ENCODE results near the gene SEL1L3. TPM values are rescaled to one million over a fixed set of nuclear protein-coding genes. Genes with fewer than 3 reads are reported as not detected.

Gene SEL1L3
- total RNA-seq, 1 experiment from 2014 or later, result 48.3 TPM

DNA sequence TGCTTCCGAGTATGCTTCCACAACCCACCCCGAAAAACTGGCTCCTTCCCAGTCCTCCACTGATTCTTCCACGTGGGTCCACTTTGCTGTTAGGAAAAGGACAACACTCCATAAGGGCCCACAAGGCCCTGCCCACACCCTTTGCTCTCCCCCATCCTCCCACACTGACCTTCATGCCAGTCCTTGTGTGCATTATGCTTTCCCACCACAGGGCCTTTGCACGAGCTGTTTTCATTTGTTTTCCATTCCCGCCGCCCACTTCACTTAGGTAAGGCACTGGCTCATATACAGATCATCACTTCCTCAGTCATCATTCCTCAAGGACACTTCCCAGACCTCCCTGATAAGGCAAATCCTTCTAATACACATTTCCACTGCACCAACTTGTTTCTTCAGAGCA, 16.8 kb upstream of the SEL1L3 start:
- WGBS (ENCODE audit: extremely low coverage, insufficient read length, low lambda C conversion rate), result no CpG with 5 or more reads among the region's 6 CpGs

More for the DNA sequence above, 16.8 kb upstream of the SEL1L3 start:
- Histone ChIP-seq H3K4ac (ENCODE audit: low read depth, low read length) (no peak overlapping the region), H3K27ac (ENCODE audit: insufficient read length, low read depth, low read length) (no peak overlapping the region), H3K4me2 (ENCODE audit: insufficient read depth, insufficient read length, low read length) (no peak overlapping the region), H2BK5ac (ENCODE audit: insufficient read length, low read length) (no peak overlapping the region), H3K79me1 (ENCODE audit: insufficient read depth, low read depth, low read length, poor library complexity, severe bottlenecking) (no peaks in the 10 kb centered on the region), H3T11ph (ENCODE audit: low read length) (no peak overlapping the region), H2AK5ac (ENCODE audit: insufficient read length, low read length) (no peak overlapping the region), H2BK12ac (ENCODE audit: insufficient read length, low read depth, low read length) (no peak overlapping the region), H3K14ac (ENCODE audit: insufficient read depth, low read length) (no peak overlapping the region; the same call in 1 of the 2 replicates), H2BK20ac (ENCODE audit: low read depth, low read length, poor library complexity, severe bottlenecking) (no peak overlapping the region), H3K9ac (ENCODE audit: extremely low read depth, insufficient read length, low read length) (no peak overlapping the region), H3K27me3 (ENCODE audit: insufficient read depth, low read length) (no peaks in the 10 kb centered on the region), H2AFZ (ENCODE audit: low read length) (no peak overlapping the region), H2BK15ac (ENCODE audit: low read depth, low read length) (no peak overlapping the region), H3K56ac (ENCODE audit: insufficient read length, low read depth, low read length) (no peak overlapping the region), H3K18ac (ENCODE audit: insufficient read length, low read depth, low read length) (no peak overlapping the region), H2BK120ac (ENCODE audit: low read depth, low read length, poor library complexity, severe bottlenecking) (no peak overlapping the region), H3K4me1 (ENCODE audit: insufficient read depth, low read length) (no peaks in the 10 kb centered on the region), H4K8ac (replicated peaks; ENCODE audit: insufficient read length, low read depth, low read length) (no peak overlapping the region), H3K23me2 (ENCODE audit: insufficient read length, low read depth, low read length, poor library complexity, severe bottlenecking) (no peaks in the 10 kb centered on the region), H3K9me3 (ENCODE audit: control insufficient read depth, low read depth, low read length) (no peaks in the 10 kb centered on the region), H4K5ac (ENCODE audit: insufficient read length, low read depth, low read length) (no peak overlapping the region), H3K23ac (ENCODE audit: insufficient read length, low read depth, low read length) (no peak overlapping the region), H3K79me2 (ENCODE audit: insufficient read depth, low read length) (no peaks in the 10 kb centered on the region), H4K91ac (ENCODE audit: insufficient read length, low read depth, low read length) (no peak overlapping the region), H4K20me1 (ENCODE audit: control insufficient read depth, insufficient read depth, insufficient read length) (no peaks in the 10 kb centered on the region)
- TF ChIP-seq, protein P1, sequence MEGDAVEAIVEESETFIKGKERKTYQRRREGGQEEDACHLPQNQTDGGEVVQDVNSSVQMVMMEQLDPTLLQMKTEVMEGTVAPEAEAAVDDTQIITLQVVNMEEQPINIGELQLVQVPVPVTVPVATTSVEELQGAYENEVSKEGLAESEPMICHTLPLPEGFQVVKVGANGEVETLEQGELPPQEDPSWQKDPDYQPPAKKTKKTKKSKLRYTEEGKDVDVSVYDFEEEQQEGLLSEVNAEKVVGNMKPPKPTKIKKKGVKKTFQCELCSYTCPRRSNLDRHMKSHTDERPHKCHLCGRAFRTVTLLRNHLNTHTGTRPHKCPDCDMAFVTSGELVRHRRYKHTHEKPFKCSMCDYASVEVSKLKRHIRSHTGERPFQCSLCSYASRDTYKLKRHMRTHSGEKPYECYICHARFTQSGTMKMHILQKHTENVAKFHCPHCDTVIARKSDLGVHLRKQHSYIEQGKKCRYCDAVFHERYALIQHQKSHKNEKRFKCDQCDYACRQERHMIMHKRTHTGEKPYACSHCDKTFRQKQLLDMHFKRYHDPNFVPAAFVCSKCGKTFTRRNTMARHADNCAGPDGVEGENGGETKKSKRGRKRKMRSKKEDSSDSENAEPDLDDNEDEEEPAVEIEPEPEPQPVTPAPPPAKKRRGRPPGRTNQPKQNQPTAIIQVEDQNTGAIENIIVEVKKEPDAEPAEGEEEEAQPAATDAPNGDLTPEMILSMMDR (conservative IDR thresholded peaks at IDR 0.05), result no peak
- DNase-seq, result no peak
- no peaks in the 10 kb centered on the region; a peak in 1 of 5 replicates for H3K9me3 Mint-ChIP-seq
- H3K27ac Mint-ChIP-seq, result no peak overlapping the region
- H3K4me3 Mint-ChIP-seq, result no peak overlapping the region
- H3K4me1 Mint-ChIP-seq, result peaks cover 0 to 9% of the 10 kb centered on the region in 2 experiments; a peak in 3 of 4 replicates
- H3K27me3 Mint-ChIP-seq (ENCODE audit: low read depth), result no peaks in the 10 kb centered on the region; the same call in 1 of the 2 replicates
- no peaks in the 10 kb centered on the region for H3K36me3 Mint-ChIP-seq (ENCODE audit: insufficient read depth in 1 of 3, low read depth in 3 of 3)

All from H9 (cell line).